GM23248 (cell line): ENCODE measurements around the gene TKT.

ENCODE experiments used
- EZH2 ChIP-seq: fragments of 200-600 bp; sonication (generic); IDR thresholded peaks from 2 replicates; pipeline ENCODE4 v1.6.1; 2018; ENCODE audit warnings: antibody characterized with exemption, mild to moderate bottlenecking; ENCODE audit not compliant: insufficient read depth, poor library complexity, severe bottlenecking
- EZH2phosphoT487 ChIP-seq: fragments of 200-600 bp; sonication (generic); IDR thresholded peaks from 2 replicates; pipeline ENCODE4 v1.6.1; 2018; ENCODE audit warnings: antibody characterized with exemption, moderate library complexity, mild to moderate bottlenecking, low read depth; ENCODE audit not compliant: insufficient read depth

DNA sequence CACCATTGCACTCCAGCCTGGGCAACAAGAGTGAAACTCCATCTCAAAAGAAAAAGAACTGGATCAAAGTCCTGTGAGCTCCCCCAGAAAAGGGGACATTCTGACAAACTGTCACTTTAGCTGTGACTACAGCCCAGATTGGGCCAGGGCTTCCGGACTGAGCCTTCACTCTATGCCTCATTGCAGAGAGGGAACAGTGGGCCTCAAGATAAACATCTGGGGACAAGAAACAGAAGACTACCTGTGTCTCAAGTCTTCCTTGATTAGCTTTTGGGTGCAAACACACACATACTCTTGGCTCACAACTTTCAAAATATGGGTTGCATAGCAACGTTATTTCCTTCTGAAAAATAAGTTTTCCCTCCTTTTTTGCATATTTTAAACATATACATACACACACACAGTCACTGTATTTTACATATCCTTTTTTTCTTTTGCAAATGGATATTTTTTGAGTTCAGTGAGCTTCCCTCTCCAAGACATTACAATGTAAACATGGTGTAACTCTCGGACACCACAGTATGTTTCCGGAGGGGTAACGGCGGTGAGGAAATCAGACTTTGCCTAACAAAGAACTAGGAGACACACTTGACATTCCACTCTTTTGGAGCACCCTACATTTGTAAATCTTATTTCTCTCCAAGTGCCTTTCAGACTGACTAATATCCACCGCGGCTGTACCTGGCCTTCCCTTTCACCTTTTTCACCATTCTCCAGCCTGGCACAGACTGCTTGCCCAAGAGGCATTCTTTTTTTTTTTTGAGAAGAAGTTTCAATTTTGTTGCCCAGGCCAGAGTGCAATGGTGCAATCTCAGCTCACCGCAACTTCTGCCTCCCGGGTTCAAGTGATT, 3.5 kb downstream of the TKT start:
- TF ChIP-seq EZH2phosphoT487 = no peak
- no peak for TF ChIP-seq EZH2
